GM12878 (cell line): ENCODE data around the gene CNNM2. TPM values are rescaled to one million over a fixed set of nuclear protein-coding genes. Genes with fewer than 3 reads are reported as not detected.

ENCODE experiments used
- CHD1 ChIP-seq: IDR thresholded peaks from 2 replicates; pipeline ENCODE4 v1.6.1; 2012; ENCODE audit warnings: low read depth, low read length, improper control_type of control experiment
- NR2F1 ChIP-seq: fragments of 450-650 bp; conservative IDR thresholded peaks from 2 replicates; pipeline ENCODE4 v1.6.1; 2017; ENCODE audit warnings: mild to moderate bottlenecking
- RAD21 ChIP-seq: IDR thresholded peaks from 2 replicates; pipeline ENCODE4 v1.6.1; 2011; ENCODE audit warnings: mild to moderate bottlenecking, low read depth, low read length, moderate library complexity; ENCODE audit not compliant: insufficient read depth
- polyA plus RNA-seq, 11 experiments: library from polyadenylated mRNA; depleted of rRNA in 4 of 11; unstranded in 6 of 11; stranded (reverse) in 5 of 11; fragments of >200 nt; fragmentation: Nextera tagmentation in 4 of 11; fragmentation: Illumina TruSeq in 1 of 11; extraction: Ambion mirVana in 4 of 11; extraction: Trizol in 1 of 11; gene quantifications; 1 replicate in 1 of 11; 2 replicates in 10 of 11; pipeline versions ENCODE4 v1.2.1 to v1.2.3, GENCODE V29; 2011 to 2016; ENCODE audit warnings: inconsistent platforms in 2 of 11, missing spikeins in 2 of 11, low read depth in 1 of 11
- total RNA-seq, 4 experiments: library from RNA; depleted of rRNA in 3 of 4; stranded (reverse); fragments of >200 nt in 3 of 4; fragmentation: Illumina TruSeq in 1 of 4; extraction: Trizol in 1 of 4; gene quantifications; 2 replicates each; pipeline versions ENCODE4 v1.2.1 to v1.2.3, GENCODE V29; 2013 to 2021
- TF ChIP-seq, protein P1 (sequence below): fragments of 450-650 bp; IDR thresholded peaks from 2 replicates; pipeline ENCODE4 v1.6.1; 2016; ENCODE audit warnings: mild to moderate bottlenecking, moderate library complexity, borderline replicate concordance
- TF ChIP-seq, protein P2 (sequence below): IDR thresholded peaks from 2 replicates; pipeline ENCODE4 v1.6.1; 2012; ENCODE audit warnings: mild to moderate bottlenecking, low read depth, low read length

The CNNM2 gene
- total and polyA plus RNA-seq, 10 of the 15 experiments (the other 5 are each of a cell fraction or from before 2014, with no cell fraction given): 0.18 to 7.3 (median 2.5) TPM

DNA sequence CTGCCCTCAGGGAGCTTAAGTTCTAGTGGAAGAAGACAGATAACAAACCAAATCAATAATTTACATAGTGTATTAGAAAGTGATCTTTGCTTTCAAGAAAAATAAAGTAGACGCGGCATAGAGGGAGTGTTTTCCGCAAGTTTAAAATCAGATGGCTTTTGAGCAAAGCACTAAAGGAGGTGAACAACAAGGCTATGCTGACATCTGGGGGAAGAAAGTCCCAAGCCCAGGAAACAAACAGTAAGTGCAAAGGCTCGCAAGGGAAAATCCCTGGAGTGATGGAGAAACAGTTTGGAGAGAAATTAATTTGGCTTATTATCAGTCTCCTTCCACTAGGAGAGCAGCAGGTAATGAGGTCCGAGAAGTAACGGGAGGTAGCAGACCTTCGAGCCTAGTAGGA, 1.9 kb upstream of the CNNM2 start (continued):
- TF ChIP-seq, protein P1, sequence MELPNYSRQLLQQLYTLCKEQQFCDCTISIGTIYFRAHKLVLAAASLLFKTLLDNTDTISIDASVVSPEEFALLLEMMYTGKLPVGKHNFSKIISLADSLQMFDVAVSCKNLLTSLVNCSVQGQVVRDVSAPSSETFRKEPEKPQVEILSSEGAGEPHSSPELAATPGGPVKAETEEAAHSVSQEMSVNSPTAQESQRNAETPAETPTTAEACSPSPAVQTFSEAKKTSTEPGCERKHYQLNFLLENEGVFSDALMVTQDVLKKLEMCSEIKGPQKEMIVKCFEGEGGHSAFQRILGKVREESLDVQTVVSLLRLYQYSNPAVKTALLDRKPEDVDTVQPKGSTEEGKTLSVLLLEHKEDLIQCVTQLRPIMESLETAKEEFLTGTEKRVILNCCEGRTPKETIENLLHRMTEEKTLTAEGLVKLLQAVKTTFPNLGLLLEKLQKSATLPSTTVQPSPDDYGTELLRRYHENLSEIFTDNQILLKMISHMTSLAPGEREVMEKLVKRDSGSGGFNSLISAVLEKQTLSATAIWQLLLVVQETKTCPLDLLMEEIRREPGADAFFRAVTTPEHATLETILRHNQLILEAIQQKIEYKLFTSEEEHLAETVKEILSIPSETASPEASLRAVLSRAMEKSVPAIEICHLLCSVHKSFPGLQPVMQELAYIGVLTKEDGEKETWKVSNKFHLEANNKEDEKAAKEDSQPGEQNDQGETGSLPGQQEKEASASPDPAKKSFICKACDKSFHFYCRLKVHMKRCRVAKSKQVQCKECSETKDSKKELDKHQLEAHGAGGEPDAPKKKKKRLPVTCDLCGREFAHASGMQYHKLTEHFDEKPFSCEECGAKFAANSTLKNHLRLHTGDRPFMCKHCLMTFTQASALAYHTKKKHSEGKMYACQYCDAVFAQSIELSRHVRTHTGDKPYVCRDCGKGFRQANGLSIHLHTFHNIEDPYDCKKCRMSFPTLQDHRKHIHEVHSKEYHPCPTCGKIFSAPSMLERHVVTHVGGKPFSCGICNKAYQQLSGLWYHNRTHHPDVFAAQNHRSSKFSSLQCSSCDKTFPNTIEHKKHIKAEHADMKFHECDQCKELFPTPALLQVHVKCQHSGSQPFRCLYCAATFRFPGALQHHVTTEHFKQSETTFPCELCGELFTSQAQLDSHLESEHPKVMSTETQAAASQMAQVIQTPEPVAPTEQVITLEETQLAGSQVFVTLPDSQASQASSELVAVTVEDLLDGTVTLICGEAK: no peak
- TF ChIP-seq RAD21: no peak
- TF ChIP-seq CHD1: no peak
- no peak for TF ChIP-seq NR2F1
- TF ChIP-seq, protein P2, sequence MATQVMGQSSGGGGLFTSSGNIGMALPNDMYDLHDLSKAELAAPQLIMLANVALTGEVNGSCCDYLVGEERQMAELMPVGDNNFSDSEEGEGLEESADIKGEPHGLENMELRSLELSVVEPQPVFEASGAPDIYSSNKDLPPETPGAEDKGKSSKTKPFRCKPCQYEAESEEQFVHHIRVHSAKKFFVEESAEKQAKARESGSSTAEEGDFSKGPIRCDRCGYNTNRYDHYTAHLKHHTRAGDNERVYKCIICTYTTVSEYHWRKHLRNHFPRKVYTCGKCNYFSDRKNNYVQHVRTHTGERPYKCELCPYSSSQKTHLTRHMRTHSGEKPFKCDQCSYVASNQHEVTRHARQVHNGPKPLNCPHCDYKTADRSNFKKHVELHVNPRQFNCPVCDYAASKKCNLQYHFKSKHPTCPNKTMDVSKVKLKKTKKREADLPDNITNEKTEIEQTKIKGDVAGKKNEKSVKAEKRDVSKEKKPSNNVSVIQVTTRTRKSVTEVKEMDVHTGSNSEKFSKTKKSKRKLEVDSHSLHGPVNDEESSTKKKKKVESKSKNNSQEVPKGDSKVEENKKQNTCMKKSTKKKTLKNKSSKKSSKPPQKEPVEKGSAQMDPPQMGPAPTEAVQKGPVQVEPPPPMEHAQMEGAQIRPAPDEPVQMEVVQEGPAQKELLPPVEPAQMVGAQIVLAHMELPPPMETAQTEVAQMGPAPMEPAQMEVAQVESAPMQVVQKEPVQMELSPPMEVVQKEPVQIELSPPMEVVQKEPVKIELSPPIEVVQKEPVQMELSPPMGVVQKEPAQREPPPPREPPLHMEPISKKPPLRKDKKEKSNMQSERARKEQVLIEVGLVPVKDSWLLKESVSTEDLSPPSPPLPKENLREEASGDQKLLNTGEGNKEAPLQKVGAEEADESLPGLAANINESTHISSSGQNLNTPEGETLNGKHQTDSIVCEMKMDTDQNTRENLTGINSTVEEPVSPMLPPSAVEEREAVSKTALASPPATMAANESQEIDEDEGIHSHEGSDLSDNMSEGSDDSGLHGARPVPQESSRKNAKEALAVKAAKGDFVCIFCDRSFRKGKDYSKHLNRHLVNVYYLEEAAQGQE: no peak
